Measurements from ENCODE around the gene SCAMP5. TPM values are rescaled to one million over a fixed set of nuclear protein-coding genes. Genes with fewer than 3 reads are reported as not detected.

Gene SCAMP5
- total RNA-seq, 2 donors from 2014 or later, result 4.0 to 7.5 TPM

- no peaks in the 10 kb centered on the region for H3K27me3 ChIP-seq
- no peaks in the 10 kb centered on the region for H3K36me3 ChIP-seq
- no peak overlapping the region for H3K27ac ChIP-seq
- DNase-seq (ENCODE audit: low spot score), result no peak
- no peak for TF ChIP-seq CTCF (IDR thresholded peaks at IDR 0.05)
- H3K4me1 ChIP-seq, result no peaks in the 10 kb centered on the region
- no peaks in the 10 kb centered on the region for H3K9me3 ChIP-seq
- no peak overlapping the region for H3K4me3 ChIP-seq
Measured at GRCh38 chr15:75016431-75016830, 21.1 kb downstream of the SCAMP5 start.

GRCh38 chr15:75019916-75020315, 24.6 kb downstream of the SCAMP5 start:
- Histone ChIP-seq H3K4me1 (peaks cover 0 to 12% of the 10 kb centered on the region in 2 donors), H3K27me3 (no peaks in the 10 kb centered on the region), H3K27ac (no peak overlapping the region), H3K9me3 (no peaks in the 10 kb centered on the region), H3K4me3 (no peak overlapping the region), H3K36me3 (no peaks in the 10 kb centered on the region)
- no peak for DNase-seq (ENCODE audit: low spot score)
- no peak for TF ChIP-seq CTCF (IDR thresholded peaks at IDR 0.05)

GRCh38 chr15:75021341-75021740, 26.0 kb downstream of the SCAMP5 start:
- no peaks in the 10 kb centered on the region for H3K9me3 ChIP-seq
- no peaks in the 10 kb centered on the region for H3K36me3 ChIP-seq
- no peak for DNase-seq (ENCODE audit: low spot score)
- no peak overlapping the region for H3K27ac ChIP-seq
- TF ChIP-seq CTCF (IDR thresholded peaks at IDR 0.05), result no peak
- peaks cover 0 to 14% of the 10 kb centered on the region in 2 donors for H3K4me1 ChIP-seq
- H3K4me3 ChIP-seq, result no peak overlapping the region
- no peaks in the 10 kb centered on the region for H3K27me3 ChIP-seq

- Histone ChIP-seq H3K9me3 (no peaks in the 10 kb centered on the region), H3K36me3 (no peaks in the 10 kb centered on the region), H3K27me3 (no peaks in the 10 kb centered on the region), H3K27ac (no peak overlapping the region), H3K4me3 (no peak overlapping the region), H3K4me1 (peaks cover 0 to 14% of the 10 kb centered on the region in 2 donors)
- DNase-seq (ENCODE audit: low spot score), result no peak
- TF ChIP-seq CTCF (IDR thresholded peaks at IDR 0.05), result no peak
Measured at GRCh38 chr15:75022783-75023180, 27.4 kb downstream of the SCAMP5 start.

GRCh38 chr15:75023181-75023871, 28.0 kb downstream of the SCAMP5 start, which contains the start of gene PPCDC:
TSS of gene PPCDC (plus strand) at chr15:75023590. CDS start at chr15:75028319, 4,729 bp downstream.
- Histone ChIP-seq H3K36me3 (no peaks in the 10 kb centered on the region), H3K4me3 (peak within 1 kb of the TSS; percentile 84 to 88), H3K27ac (peak within 1 kb of the TSS; percentile 89 to 90), H3K9me3 (no peaks in the 10 kb centered on the region), H3K27me3 (no peaks in the 10 kb centered on the region), H3K4me1 (peaks cover 0 to 14% of the 10 kb centered on the region in 2 donors)
- no peak for TF ChIP-seq CTCF (IDR thresholded peaks at IDR 0.05)
- DNase-seq (ENCODE audit: low spot score), result peak; percentile 96

Data from right atrium auricular region (tissue), 2 donors.